HepG2 (cell line): Measurements from ENCODE around the gene TUBA4A. TPM values are rescaled to one million over a fixed set of nuclear protein-coding genes. Genes with fewer than 3 reads are reported as not detected.

Source experiments
- AHDC1 ChIP-seq: sonication (generic); formaldehyde crosslinking; IDR thresholded peaks from 2 replicates; pipeline ENCODE4 v1.5.1; 2020; ENCODE audit warnings: mild to moderate bottlenecking, missing genetic modification reagents, borderline replicate concordance
- HMGXB3 ChIP-seq: sonication (generic); formaldehyde crosslinking; IDR thresholded peaks from 2 replicates; pipeline ENCODE4 v1.4.0; 2020; ENCODE audit warnings: missing genetic modification reagents, borderline replicate concordance
- HNRNPUL1 ChIP-seq: fragments of 200-400 bp; formaldehyde crosslinking; IDR thresholded peaks from 2 replicates; pipeline ENCODE4 v1.6.1; 2017; ENCODE audit warnings: low read depth, mild to moderate bottlenecking, low read length, moderate library complexity
- POLR2G ChIP-seq: fragments of 200-400 bp; formaldehyde crosslinking; IDR thresholded peaks from 2 replicates; pipeline ENCODE4 v1.6.1; 2018; ENCODE audit warnings: mild to moderate bottlenecking, low read depth, low read length, moderate library complexity
- RAD21 ChIP-seq: fragments of 450-650 bp; formaldehyde crosslinking; IDR thresholded peaks from 2 replicates; pipeline ENCODE4 v1.5.0; 2020; ENCODE audit warnings: mild to moderate bottlenecking
- YEATS2 ChIP-seq: sonication (generic); formaldehyde crosslinking; IDR thresholded peaks from 2 replicates; pipeline ENCODE4 v1.4.0; 2020; ENCODE audit warnings: missing genetic modification reagents, borderline replicate concordance
- ZMYM4 ChIP-seq: sonication (generic); formaldehyde crosslinking; IDR thresholded peaks from 2 replicates; pipeline ENCODE4 v1.8.1; 2023; ENCODE audit warnings: mild to moderate bottlenecking, missing genetic modification reagents
- ZNF317 ChIP-seq: sonication (generic); formaldehyde crosslinking; IDR thresholded peaks from 2 replicates; pipeline ENCODE4 v1.5.0; 2020; ENCODE audit warnings: mild to moderate bottlenecking, missing genetic modification reagents
- ZNF510 ChIP-seq: sonication (generic); formaldehyde crosslinking; IDR thresholded peaks from 2 replicates; pipeline ENCODE4 v1.4.0; 2020; ENCODE audit warnings: low read depth, mild to moderate bottlenecking, missing genetic modification reagents
- ZNF543 ChIP-seq: sonication (generic); formaldehyde crosslinking; IDR thresholded peaks from 2 replicates; pipeline ENCODE4 v1.4.0; 2020; ENCODE audit warnings: mild to moderate bottlenecking, missing genetic modification reagents
- ZNF577 ChIP-seq: sonication (generic); formaldehyde crosslinking; IDR thresholded peaks from 2 replicates; pipeline ENCODE4 v1.4.0; 2020; ENCODE audit warnings: mild to moderate bottlenecking, low read depth, missing genetic modification reagents, borderline replicate concordance
- ZNF687 ChIP-seq: sonication (generic); formaldehyde crosslinking; IDR thresholded peaks from 2 replicates; pipeline ENCODE4 v1.5.1; 2020; ENCODE audit warnings: mild to moderate bottlenecking, missing genetic modification reagents, moderate library complexity
- polyA plus RNA-seq, 8 experiments: library from polyadenylated mRNA; depleted of rRNA in 3 of 8; stranded (reverse) in 7 of 8; unstranded in 1 of 8; fragments of >200 nt; fragmentation: Illumina TruSeq in 4 of 8; extraction: Trizol in 4 of 8; gene quantifications; 2 replicates each; pipeline versions ENCODE4 v1.2.1 to v1.2.3, GENCODE V29; 2011 to 2016; ENCODE audit warnings: low read depth in 4 of 8, missing spikeins in 1 of 8, mixed read lengths in 1 of 8; ENCODE audit not compliant: insufficient read depth in 1 of 8
- total RNA-seq, 5 experiments: library from RNA; depleted of rRNA; stranded (reverse); fragments of >200 nt; fragmentation: Illumina TruSeq; extraction: Trizol; gene quantifications; 2 replicates each; pipeline ENCODE4 v1.2.3, GENCODE V29; 2016; ENCODE audit warnings: low read depth in 1 of 5
- TF ChIP-seq, protein P1 (sequence below): sonication (generic); formaldehyde crosslinking; IDR thresholded peaks from 2 replicates; pipeline ENCODE4 v1.4.0; 2020; ENCODE audit warnings: missing genetic modification reagents

TUBA4A gene
- total and polyA plus RNA-seq, 2 of the 13 experiments (the other 11 are each of a cell fraction or from before 2014, with no cell fraction given) = 1.3 to 12.7 TPM

GRCh38 chr2:219269362-219270054, 15.8 kb upstream of the TUBA4A start (continued):
- TF ChIP-seq, protein P1, sequence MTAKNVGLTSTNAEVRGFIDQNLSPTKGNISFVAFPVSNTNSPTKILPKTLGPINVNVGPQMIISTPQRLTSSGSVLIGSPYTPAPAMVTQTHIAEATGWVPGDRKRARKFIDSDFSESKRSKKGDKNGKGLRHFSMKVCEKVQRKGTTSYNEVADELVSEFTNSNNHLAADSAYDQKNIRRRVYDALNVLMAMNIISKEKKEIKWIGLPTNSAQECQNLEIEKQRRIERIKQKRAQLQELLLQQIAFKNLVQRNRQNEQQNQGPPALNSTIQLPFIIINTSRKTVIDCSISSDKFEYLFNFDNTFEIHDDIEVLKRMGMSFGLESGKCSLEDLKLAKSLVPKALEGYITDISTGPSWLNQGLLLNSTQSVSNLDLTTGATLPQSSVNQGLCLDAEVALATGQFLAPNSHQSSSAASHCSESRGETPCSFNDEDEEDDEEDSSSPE (CRISPR knock-in tag) = no peak
- TF ChIP-seq ZNF317 = peak; percentile 40; the same call in 1 of the 2 replicates
- peak; percentile 71 for TF ChIP-seq ZNF687 (CRISPR knock-in tag)
- no peak for TF ChIP-seq POLR2G
- 0 out of 2 replicates have a peak, but pooled peaks have one; percentile 22 for TF ChIP-seq YEATS2
- no peak for TF ChIP-seq ZNF510 (CRISPR knock-in tag)
- no peak for TF ChIP-seq HMGXB3 (CRISPR knock-in tag)
- TF ChIP-seq HNRNPUL1 = no peak
- peak; percentile 59; the same call in 1 of the 2 replicates for TF ChIP-seq ZMYM4 (CRISPR knock-in tag)
- no peak for TF ChIP-seq RAD21
- no peak for TF ChIP-seq ZNF543
- no peak for TF ChIP-seq ZNF577
- no peak for TF ChIP-seq AHDC1 (CRISPR knock-in tag)
